CD4-positive, alpha-beta T cell treated with Interleukin-21 for 1 hour (primary cell): ENCODE results near the gene EVPL.
"Not testable (repeated sequence)": the region's sequence is repeated elsewhere in the genome, so short reads cannot be mapped to it uniquely, and the experiment has no call there.

Experiments
- DNase-seq: peaks from one replicate; pipeline ENCODE4 v3.0.0-alpha.2; 2020

EVPL gene

DNA sequence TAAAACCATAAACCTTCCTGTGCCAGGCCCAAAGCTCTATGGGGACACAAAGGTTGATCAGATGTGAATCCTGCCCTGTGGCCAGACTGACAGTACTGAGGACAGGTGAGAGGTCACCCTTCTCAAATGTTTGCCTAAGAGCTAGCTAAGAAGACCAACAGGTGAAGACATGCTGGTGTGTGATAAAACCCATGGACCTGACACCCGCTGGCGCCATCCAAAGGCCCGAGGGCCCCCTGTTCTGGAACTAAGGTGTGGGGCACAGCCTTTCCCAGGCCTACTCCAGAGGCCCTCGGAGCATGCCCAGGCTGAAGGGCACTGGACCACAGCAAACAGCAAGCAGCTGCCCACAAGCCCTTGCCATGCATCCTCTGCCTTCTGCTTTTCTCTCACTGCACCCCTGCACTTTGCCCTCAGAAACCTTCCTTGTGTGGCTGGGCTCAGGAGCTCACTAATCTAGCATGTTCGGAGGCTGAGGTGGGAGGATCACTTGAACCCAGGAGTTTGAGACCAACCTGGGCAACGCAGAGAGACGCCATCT, 31.7 kb downstream of the EVPL start:
- no peak for DNase-seq

DNA sequence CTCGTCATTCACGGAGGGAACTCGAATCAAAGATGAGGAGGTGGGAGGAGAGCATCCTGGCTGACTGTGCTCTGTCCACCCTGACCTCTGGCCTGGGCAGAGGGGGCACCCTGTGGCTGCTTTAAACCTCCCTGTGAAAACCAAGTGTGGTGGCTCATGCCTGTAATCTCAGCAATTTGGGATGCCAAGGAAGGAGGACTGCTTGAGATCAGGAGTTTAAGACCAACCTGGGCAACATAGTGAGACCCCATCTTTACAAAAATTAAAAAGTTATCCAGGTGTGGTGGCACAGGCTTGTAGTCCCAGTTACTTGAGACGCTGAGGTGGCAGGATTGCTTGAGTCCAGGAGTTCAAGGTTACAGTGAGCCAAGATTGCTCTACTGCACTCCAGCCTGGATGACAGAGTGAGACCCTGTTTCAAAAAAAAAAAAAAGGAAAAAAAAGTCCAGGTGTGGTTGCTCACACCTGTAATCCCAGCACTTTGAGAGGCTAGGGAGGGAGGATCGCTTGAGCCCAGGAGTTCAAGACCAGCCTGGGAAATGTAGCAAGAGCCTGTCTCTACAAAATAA, 32.2 kb downstream of the EVPL start:
- DNase-seq: no peak

DNA sequence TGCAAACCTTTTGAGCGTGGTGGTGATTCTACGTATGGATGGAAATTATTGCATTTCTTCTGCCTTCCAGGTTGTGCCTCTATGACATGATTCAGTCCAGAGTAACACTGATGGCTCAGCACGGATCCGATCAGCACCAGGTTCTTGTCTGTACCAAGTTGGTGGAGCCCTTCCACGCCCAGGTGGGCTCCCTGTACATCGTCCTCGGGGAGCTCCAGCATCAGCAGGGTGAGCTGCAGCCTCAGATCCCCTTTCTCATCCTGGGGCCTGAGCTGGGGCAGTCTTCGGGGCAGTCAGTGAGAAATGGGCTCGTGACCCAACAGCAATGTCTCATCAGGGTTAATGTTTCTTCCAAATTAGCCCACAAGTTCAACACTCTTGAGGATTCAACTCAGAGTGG, 35.7 kb downstream of the EVPL start:
- DNase-seq: no peak

DNA sequence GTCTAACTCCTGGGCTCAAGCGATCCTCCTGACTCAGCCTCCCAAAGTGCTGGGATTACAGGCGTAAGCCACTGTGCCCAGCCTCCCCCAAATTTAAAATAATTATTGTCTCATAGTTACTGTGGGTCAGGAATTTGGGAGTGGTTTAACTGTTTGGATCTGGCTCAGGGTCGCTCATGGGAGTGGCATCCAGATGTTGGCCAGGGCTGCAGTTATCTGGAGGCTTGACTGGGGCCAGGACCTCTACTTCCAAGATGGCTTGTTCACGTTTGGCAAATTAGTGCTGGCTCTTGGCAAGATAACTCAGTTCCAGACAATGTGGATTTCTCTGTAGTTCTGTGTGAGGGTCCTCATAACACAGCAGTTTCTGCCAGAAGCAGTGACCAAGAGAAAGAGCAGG, 40.1 kb downstream of the EVPL start:
- no peak for DNase-seq

DNA sequence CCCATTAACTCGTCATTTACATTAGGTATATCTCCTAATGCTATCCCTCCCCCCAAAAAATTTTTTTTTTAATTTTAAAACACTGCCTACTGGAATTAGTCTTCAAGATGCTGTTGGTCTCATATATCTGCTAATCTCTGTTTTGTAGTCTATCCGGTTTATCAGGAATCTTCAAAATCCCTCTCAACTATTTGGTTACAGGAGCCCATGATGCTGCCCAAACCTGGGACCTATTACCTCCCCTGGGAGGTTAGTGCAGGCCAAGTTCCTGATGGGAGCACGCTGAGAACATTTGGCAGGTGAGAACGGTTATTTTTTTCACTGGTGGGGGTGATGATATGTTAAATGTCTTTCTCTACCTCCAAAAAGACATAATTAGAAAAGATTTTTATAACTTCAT, 41.1 kb downstream of the EVPL start:
- DNase-seq: no peak

DNA sequence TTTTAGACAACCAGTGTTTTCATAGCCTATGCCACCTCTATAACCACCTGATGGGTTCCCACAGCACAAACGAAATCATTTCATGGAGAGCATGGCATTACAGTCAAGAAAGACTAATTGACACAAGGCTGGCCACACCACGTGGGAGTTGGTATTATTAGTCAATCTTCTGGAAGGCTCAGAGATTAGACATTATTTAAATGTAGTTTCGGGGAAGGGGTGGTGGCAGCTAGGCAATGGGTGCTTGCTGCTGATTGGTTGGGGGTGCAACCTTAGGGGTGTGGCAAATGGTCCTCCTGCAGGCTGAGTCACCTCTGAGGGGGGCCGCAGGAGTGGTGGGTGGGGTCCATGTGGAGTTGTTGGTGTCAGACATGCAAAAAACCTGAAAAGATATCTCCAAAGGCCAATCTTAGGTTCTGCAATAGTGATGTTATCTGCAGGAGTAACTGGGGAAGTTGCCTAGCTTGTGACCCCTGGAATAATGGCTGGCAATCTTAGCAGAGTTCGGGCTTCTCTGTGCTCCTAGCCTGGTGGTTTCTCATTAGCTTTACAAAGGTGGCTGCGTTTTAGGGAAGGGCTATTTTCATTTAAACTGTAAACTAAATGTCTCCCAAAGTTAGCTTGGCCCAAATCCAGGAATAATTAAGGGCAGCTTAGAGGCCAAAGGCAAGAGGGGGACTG, 43.5 kb downstream of the EVPL start:
- DNase-seq: no peak

DNA sequence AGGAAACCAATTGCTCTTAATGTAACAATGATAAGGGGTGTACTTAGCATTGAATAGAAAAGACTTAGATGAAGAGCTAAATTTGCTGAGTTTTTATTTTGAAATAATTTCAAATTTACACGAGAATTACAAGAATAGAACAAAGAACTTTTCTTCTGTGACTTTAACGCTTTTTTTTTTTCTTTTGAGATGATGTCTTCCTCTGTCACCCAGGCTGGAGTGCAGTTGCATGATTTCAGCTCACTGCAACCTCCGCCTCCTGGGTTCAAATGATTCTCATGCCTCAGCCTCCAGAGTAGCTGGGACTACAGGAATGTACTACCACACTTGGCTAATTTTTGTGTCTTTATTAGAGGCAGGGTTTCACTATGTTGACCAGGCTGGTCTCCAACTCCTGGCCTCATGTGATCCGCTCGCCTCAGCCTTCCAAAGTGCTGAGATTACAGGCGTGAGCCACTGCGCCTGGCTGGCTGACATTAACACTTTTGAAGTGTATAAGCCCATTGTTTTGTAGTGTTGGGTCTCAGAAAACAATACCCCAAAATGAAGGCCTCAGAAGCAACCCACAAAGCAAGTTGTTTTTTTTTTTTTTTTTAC, 46.0 kb downstream of the EVPL start:
- DNase-seq: no peak

DNA sequence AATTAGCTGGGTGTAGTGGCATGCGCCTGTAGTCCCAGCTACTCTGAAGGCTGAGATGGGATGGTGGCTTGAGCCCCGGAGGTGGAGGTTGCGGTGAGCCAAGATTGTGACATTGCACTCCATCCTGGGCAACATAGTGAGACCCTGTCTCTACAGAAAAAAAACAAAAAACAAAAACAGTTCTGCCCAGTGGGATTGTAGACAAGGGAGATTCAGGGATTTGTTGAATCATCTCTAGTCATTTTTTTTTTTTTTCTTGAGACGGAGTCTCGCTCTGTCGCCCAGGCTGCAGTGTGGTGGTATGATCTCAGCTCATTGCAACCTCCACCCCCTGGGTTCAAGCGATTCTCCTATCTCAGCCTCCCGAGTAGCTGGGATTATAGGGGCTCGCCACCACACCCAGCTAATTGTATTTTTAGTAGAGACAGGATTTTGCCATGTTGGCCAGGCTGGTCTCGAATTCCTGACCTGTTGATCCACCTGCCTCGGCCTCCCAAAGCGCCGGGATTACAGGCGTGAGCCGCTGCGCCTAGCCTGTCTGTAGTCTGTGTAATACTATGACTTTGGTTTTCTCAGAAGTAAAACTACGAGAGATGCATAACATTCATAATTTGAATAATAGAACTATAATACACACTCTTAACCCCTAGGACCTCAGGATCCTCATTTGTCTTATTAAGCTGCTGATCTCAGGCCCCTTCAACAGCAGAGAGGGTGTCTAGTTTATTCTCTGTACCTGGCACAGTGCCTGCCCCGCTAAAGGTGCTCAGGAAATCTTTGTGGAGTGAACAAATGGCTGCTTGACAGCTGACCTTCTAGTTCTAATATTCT, 46.7 kb downstream of the EVPL start:
- DNase-seq: no peak

DNA sequence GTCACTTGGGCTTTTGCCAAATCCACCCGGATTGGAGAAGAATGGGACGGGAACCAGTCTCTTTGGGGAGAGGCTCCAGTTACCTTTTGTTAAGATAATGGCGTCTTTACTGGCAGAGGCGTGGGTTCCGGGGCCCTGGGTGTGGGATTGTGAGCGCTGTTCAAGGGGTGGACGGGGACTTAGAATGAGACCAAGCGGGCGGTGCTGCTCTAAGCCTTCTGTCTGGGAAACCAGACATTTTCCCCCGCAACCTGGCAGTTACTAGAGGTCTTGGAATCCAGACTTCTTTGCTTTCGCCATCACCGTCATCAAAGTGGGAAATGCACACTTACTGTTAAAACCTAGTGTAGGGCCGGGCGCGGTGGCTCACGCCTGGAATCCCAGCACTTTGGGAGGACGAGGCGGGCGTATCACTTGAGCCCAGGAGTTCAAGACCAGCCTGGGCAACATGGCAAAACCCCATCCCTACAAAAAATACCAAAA, 47.4 kb downstream of the EVPL start:
- no peak for DNase-seq

DNA sequence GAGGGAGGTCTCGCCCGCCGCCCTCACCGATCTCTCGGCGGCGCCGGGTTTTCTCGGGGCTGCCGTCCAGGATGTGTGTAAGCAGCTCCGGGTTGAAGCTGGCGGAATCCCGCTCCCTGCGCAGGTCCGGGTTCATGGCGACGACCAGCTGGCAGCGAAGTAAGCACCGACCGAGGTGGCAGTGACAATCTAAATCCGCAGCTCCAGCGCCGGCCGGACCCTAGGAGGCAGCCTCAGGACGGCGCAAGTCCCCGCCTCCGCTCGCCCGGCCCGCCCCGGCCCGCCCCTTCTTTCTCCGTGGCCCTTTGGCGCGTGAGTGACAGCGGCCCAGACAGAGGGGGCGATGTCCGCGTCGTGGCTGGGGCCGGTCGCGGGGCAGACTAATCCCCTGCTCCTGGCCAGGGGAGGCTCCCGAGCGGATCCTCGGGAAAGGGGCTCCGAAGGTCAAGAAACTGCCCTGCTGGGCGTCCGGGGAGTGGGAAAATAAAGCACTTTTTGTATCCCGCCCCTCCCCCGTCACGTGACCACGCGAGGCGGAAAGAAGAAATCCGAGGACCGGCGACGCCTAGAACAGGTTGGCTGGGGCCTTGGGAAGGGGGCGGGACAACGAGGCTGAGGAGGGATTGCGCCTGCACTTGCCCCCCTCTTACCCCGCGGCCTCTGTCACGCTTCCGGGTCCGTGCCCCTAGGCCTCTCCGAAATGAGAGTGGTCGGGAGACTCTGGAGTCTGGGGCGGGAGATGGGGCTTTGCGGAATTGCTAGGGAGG, 48.0 kb downstream of the EVPL start, which contains the start of the genes ACOX1 and TEN1:
Gene ACOX1 (minus strand): TSS at position 229 of the 767 bp plus-strand sequence. CDS start 93 bp downstream, at position 136.
Gene TEN1 (plus strand): TSS at position 303 of the 767 bp plus-strand sequence. CDS start 6,953 bp downstream, outside the sequence.
- peak; percentile 95 for DNase-seq

DNA sequence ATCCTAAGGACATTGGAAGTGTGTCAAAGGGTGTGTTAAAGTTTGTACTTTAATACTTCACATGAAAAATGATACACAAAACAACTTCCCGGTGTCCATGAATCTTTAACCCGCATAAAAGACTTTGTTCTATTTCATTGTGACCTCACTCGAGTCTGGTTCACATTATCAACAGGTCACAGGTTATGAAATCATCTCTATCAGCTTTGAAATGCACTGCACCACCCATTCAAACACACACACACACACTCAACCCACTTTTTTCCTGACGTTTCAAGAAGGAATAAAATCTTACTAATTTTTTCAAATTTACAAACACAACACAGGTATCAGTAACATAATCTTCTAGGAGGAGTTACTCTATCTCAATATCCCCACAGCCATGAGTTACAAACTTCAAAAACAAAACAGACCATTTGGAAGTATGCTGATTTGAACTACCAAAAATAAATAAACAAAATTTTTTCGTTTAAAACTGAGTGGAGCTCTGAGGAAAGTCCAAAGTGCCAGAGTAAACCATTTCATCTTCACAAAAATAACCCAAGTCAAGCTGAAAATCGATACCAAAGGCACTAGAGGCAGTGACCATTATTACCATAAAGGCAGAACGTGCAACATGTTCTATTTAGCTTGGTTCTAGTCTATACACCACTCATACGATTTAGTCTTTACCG, 50.8 kb downstream of the EVPL start:
- DNase-seq: no peak

DNA sequence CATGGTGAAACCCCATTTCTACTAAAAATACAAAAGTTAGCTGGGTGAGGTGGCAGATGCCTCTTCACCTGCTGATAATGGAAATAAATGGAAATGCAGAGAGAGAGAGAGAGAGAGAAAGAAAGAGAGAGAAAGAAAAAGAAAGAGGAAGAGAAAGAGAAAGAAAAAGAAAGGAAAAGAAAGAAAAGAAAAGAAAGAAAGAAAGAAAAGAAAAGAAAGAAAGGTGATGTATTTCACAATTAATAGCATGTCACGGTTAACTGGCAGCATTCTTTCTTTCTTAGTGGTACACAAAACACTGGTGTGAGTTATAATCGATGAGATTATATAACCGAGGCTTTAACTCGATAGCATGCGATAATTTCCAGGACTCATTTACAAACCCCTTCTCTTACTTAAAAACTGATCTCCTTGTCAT, 51.3 kb downstream of the EVPL start:
- DNase-seq: no peak

DNA sequence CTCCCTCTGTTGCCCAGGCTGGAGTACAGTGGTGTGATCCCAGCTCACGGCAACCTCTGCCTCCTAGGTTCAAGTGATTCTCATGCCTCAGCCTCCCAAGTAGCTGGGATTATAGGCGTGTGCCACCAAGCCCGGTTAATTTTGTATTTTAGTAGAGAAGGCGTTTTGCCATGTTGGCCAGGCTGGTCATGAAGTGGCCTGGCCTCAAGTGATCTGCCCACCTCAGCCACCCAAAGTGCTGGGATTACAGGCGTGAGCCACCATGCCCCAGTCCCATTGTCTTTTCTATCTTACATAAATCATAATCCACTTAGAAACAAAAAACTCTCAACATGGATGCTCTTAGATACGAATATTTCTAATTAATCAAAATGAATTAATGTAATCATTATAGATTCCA, 51.9 kb downstream of the EVPL start:
- not testable (repeated sequence) for DNase-seq

DNA sequence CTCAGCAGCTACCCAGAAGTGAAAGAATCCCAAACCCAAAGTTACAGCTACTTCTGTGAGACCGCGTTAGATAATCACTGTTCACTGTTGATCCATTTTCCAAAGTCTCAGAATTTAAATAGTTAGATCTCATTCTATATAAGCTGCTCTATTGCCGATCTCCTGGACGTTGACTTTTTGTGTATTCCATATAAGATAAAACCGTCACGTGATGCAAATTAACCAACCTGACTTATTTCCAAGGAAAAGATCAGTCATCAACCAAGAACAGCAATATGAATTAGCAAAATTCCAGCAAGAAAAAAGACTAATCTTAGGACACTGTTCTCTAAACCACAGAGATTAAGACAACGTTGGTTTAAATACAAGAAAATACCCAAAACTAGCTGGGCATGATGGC, 56.5 kb downstream of the EVPL start:
- no peak for DNase-seq

DNA sequence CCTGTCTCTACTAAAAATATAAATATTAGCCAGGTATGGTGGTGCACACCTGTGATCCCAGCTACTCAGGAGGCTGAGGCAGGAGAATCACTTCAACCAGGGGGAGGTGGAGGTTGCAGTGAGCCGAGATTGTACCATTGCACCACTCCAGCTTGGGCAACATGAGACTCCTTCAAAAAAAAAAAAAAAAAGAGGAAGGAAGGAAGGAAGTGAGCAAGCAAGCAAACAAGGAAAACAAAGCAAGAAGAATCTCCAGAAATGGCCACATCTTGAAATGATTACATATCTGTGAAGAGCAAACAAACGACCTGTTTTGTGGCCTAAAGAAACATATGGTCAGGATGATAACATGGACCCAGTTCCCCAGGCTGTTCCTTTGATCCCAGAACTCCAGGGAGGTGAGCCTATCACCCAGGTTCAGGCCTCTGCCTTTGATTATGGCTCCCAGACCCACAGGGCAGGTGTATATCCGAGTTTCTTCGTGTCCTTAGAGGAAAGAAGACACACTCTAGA, 57.0 kb downstream of the EVPL start:
- no peak for DNase-seq

DNA sequence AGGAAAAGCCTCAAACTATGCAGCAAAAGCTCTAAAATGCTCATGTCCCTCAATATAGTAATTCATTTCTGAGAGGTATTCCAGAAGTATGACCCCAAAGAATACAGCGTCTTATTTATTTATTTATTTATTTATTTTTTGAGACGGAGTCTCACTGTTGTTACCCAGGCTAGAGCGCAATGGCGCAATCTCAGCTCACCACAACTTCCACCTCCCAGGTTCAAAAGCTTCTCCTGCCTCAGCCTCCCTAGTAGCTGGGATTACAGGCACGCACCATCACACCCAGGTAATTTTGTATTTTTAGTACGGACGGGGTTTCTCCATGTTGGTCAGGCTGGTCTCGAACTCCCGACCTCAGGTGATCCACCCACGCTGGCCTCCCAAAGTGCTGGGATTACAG, 58.1 kb downstream of the EVPL start:
- not testable (repeated sequence) for DNase-seq

DNA sequence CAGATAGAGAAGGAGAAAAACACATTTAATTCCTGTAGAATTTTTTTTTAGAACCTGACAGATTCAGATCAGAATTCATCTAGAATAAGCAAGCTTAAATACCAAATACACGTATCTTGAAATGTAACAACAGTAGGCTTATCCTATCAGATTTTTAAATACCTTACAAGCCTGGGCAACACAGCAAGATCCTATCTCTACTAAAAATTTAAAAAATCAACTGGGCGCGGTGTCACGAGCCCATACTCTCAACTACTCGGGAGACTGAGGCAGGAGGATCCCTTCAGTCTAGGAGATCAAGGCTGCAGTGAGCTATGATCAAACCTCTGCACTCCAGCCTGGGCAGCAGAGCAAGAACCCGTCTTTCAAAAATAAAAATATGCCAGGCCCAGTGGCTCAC, 61.6 kb downstream of the EVPL start:
- no peak for DNase-seq

DNA sequence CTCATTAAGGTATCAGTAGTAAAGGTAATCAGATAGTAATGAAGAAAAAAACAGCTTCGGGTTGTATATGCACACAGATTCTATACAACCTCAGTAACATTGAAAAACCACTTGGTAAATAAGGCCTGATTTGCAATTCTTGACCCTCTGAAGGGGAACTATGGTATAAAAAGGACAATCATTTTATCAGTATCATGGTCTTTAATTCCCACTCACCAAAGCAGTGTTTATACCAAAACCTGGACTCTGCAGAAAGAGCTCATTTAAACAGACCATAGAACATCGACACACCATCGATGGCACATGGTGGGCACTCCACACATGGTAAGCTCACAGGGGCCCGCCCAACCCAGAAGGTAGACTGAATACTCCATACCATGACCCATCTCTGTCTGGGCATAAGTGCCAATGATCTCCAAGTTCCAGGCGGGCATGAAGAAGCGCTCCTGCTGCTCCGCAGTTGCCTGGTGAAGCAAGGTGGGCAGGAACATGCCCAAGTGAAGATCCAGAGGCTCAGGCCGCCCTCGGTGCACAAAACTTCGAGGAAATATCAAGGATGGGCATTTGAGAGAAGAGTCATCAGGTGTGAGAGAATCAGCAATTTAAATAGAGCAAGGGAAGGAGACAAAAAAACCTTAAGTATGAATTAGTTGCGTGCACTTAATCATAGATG, 67.1 kb downstream of the EVPL start:
- no peak for DNase-seq

DNA sequence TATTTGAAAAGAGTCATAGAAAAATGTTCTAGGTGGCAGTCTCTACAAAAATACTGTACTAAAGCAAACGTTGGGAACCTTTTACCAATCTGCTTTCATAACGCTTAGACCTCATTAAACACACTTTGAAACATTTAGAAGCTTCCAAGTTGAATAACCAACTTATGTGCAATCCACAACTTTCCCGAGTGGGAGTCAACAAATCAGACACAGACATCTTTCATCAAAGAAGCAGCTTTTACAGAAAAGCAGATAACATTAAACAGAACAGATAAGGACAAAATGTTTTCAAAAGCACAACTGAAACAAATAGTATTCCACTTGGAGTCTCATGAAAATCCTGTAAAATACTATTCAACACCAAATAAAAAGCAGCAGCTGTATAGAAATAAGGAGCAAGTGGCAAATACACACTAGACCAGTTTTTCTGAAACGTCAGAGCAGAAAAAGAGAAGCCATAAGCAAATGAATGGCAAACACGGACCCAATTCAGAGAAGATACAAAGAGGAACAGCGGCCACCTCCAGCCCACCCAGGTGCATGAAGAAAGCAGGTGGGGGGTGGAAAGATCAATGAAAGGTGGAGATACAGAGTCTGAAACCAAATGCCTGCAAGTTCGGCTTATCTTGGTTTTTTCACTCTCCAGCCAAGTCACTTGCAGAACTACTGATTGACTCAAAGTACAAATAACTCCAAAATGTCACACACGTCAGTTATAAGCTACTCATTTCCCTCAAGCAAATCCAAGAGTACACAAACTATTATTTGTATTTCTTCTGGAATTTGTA, 67.9 kb downstream of the EVPL start:
- DNase-seq: no peak
